Kidney (tissue), 14 donors: ENCODE results near the gene FBP2. TPM values are rescaled to one million over a fixed set of nuclear protein-coding genes. Genes with fewer than 3 reads are reported as not detected.
A peak's percentile ranks its signal among the peaks of the same experiment; 100 is the strongest.

Source experiments
- DNase-seq, 5 donors: peaks; one replicate each; pipeline ENCODE4 v3.0.0-alpha.2; 2013 to 2020
- FAIRE-seq: peaks from 2 replicates; lab custom pipeline; 2012; peaks lifted over from hg19 to GRCh38; lab: Jason Lieb, UNC
- H3K27ac ChIP-seq, 2 donors: one replicate each; pipeline ENCODE4 v1.7.0; 2013; ENCODE audit warnings: low read depth in 2 of 2, low read length in 2 of 2, inconsistent platforms in 1 of 2
- H3K27me3 ChIP-seq: one replicate; pipeline ENCODE4 v1.7.1; 2013; ENCODE audit warnings: low read length, inconsistent platforms; ENCODE audit not compliant: control insufficient read depth, insufficient read depth
- H3K36me3 ChIP-seq, 3 donors: one replicate each; pipeline versions ENCODE4 v1.7.0 to v1.7.1; 2013; ENCODE audit warnings: low read length in 3 of 3, control low read depth in 1 of 3, inconsistent platforms in 1 of 3; ENCODE audit not compliant: insufficient read depth in 3 of 3, control insufficient read depth in 2 of 3
- H3K4me1 ChIP-seq, 3 donors: one replicate each; pipeline versions ENCODE4 v1.7.0 to v1.7.1; 2013; ENCODE audit warnings: low read length in 3 of 3, inconsistent platforms in 1 of 3, low read depth in 1 of 3; ENCODE audit not compliant: control insufficient read depth in 2 of 3, insufficient read depth in 2 of 3
- H3K4me3 ChIP-seq, 3 donors: one replicate each; pipeline versions ENCODE4 v1.7.0 to v1.8.1; 2013; ENCODE audit warnings: low read length in 3 of 3, control low read depth in 1 of 3, inconsistent platforms in 1 of 3
- H3K9ac ChIP-seq, 3 donors: one replicate each; pipeline versions ENCODE4 v1.7.0 to v1.7.1; 2013; ENCODE audit warnings: low read length in 3 of 3, control low read depth in 1 of 3, inconsistent platforms in 1 of 3
- H3K9me3 ChIP-seq, 3 donors: one replicate each; pipeline versions ENCODE4 v1.7.0 to v1.7.1; 2013; ENCODE audit warnings: low read length in 3 of 3, control low read depth in 1 of 3, inconsistent platforms in 1 of 3; ENCODE audit not compliant: control insufficient read depth in 2 of 3, insufficient read depth in 1 of 3
- intact Hi-C: fragments of 100-400 bp; cut with DNase I; formaldehyde crosslinking; loops from one replicate; pipeline ENCODE4 v1.11.1; 2022
- polyA plus RNA-seq: library from polyadenylated mRNA; stranded (reverse); fragments of 350-450 nt; fragmentation: Illumina TruSeq; extraction: RNeasy Lipid Tissue Mini Kit (QIAGEN cat#74804); gene quantifications from one replicate; pipeline ENCODE4 v1.2.3, GENCODE V29; 2014; ENCODE audit warnings: low read depth, low replicate concordance; ENCODE audit not compliant: insufficient read depth
- total RNA-seq: library from RNA; stranded (reverse); fragmentation: NEBNext Ultra II Directional; extraction: Animal tissue kit (Norgen Biotek cat#: 25700); gene quantifications from one replicate; pipeline ENCODE4 v1.2.1, GENCODE V29; 2021
- TF ChIP-seq, protein P1 (sequence below): IDR thresholded peaks from 3 replicates; pipeline ENCODE4 v1.5.1; 2012; ENCODE audit warnings: mild to moderate bottlenecking, moderate library complexity, borderline replicate concordance; ENCODE audit not compliant: insufficient read depth; ENCODE audit errors: extremely low read depth
- donor health status: control.
- donor health status: control.
- donor health status: control.
- donor health status: control.
- donor health status: control.
- donor health status: DM: yes; HTN: yes; CAD: no.
- donor health status: Normal renal cell carcinoma (clear cell type).

The FBP2 gene
- total and polyA plus RNA-seq, 2 donors from 2014 or later = not detected

DNA sequence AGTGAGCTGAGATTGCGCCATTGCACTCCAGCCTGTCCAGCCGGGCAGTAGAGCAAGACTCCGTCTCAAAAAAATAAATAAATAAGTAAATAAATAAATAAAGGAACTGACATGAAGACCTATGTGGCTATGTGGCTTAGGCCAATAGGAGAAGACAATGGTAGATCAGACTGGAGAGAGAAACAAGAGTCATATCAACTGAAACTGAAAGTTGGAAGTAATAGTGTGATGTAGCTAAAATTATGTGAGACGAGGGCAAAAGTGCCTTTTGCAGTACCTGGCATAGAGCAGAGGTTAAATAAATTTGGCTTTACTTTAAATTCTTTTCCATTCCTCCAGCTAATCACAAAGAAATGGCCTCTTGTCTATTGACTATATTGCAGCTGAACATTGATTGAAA, 7.3 kb downstream of the FBP2 start:
- no peaks in the 10 kb centered on the region for H3K36me3 ChIP-seq
- intact Hi-C loops = no loop called here
- TF ChIP-seq, protein P1, sequence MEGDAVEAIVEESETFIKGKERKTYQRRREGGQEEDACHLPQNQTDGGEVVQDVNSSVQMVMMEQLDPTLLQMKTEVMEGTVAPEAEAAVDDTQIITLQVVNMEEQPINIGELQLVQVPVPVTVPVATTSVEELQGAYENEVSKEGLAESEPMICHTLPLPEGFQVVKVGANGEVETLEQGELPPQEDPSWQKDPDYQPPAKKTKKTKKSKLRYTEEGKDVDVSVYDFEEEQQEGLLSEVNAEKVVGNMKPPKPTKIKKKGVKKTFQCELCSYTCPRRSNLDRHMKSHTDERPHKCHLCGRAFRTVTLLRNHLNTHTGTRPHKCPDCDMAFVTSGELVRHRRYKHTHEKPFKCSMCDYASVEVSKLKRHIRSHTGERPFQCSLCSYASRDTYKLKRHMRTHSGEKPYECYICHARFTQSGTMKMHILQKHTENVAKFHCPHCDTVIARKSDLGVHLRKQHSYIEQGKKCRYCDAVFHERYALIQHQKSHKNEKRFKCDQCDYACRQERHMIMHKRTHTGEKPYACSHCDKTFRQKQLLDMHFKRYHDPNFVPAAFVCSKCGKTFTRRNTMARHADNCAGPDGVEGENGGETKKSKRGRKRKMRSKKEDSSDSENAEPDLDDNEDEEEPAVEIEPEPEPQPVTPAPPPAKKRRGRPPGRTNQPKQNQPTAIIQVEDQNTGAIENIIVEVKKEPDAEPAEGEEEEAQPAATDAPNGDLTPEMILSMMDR = no peak
- H3K4me3 ChIP-seq = peak overlapping the region in 1 of 3 donors; percentile 45
- DNase-seq (no peak), FAIRE-seq (no peak)
- no peaks in the 10 kb centered on the region for H3K9me3 ChIP-seq
- no peak overlapping the region for H3K9ac ChIP-seq
- no peak overlapping the region for H3K27ac ChIP-seq
- H3K4me1 ChIP-seq = no peaks in the 10 kb centered on the region
- no peaks in the 10 kb centered on the region for H3K27me3 ChIP-seq

- Histone ChIP-seq H3K27ac (no peak overlapping the region), H3K36me3 (no peaks in the 10 kb centered on the region), H3K4me3 (no peak overlapping the region), H3K9ac (no peak overlapping the region), H3K27me3 (no peaks in the 10 kb centered on the region), H3K9me3 (no peaks in the 10 kb centered on the region), H3K4me1 (no peaks in the 10 kb centered on the region)
- FAIRE-seq (no peak), DNase-seq (no peak)
- TF ChIP-seq, protein P1 = no peak
- intact Hi-C loops = no loop called here
These were observed 9.1 kb downstream of the FBP2 start for GRCh38 chr9:94584555-94584954.

- Histone ChIP-seq H3K27ac (no peak overlapping the region), H3K9me3 (no peaks in the 10 kb centered on the region), H3K4me3 (no peak overlapping the region), H3K4me1 (peaks cover 0 to 7% (median 0%) of the 10 kb centered on the region in 3 donors), H3K27me3 (no peaks in the 10 kb centered on the region), H3K36me3 (no peaks in the 10 kb centered on the region), H3K9ac (no peak overlapping the region)
- TF ChIP-seq, protein P1 = no peak
- FAIRE-seq (no peak), DNase-seq (no peak)
- intact Hi-C loops = no loop called here
These were observed 11.9 kb downstream of the FBP2 start for GRCh38 chr9:94581728-94582127.

GRCh38 chr9:94577571-94577970, 16.1 kb downstream of the FBP2 start:
- no peaks in the 10 kb centered on the region for H3K36me3 ChIP-seq
- DNase-seq (no peak), FAIRE-seq (no peak)
- H3K4me3 ChIP-seq = no peak overlapping the region
- no peaks in the 10 kb centered on the region for H3K27me3 ChIP-seq
- H3K9me3 ChIP-seq = no peaks in the 10 kb centered on the region
- intact Hi-C loops = no loop called here
- H3K9ac ChIP-seq = peak overlapping the region in 1 of 3 donors; percentile 48
- TF ChIP-seq, protein P1 = no peak
- H3K27ac ChIP-seq = no peak overlapping the region
- H3K4me1 ChIP-seq = peaks cover 0 to 9% (median 0%) of the 10 kb centered on the region in 3 donors
